Caco-2 (cell line): ENCODE data around the gene PAPPA. TPM values are rescaled to one million over a fixed set of nuclear protein-coding genes. Genes with fewer than 3 reads are reported as not detected.

Experiments used
- BruUV-seq: library from RNA; stranded (reverse); fragments of 400-500 nt; replicated peaks from 2 replicates; lab custom pipeline; 2021; lab: Mats Ljungman, UMichigan
- CTCF ChIA-PET: fragments of 300-600 bp; sonication (Branson Sonifier 250); formaldehyde crosslinking; loops from one replicate; lab custom pipeline; 2022; ENCODE audit warnings: antibody characterized with exemption; lab: Charles Lee
- POLR2A ChIA-PET: fragments of 300-600 bp; sonication (Branson Sonifier 250); formaldehyde crosslinking; loops from one replicate; lab custom pipeline; 2022; ENCODE audit warnings: antibody characterized with exemption; lab: Charles Lee
- DNase-seq, 2 experiments: peaks; one replicate each; pipeline versions ENCODE4 v3.0.0 to v3.0.0-alpha.2; 2020 to 2022
- H3K27me3 ChIP-seq: replicated peaks from 2 replicates; pipeline ENCODE4 v1.6.0; 2011; ENCODE audit warnings: low read length; ENCODE audit not compliant: control insufficient read depth, insufficient read depth
- H3K36me3 ChIP-seq: 2 replicates; pipeline ENCODE4 v1.5.1; 2011; ENCODE audit warnings: low read length; ENCODE audit not compliant: control insufficient read depth, insufficient read depth
- H3K4me1 ChIP-seq: fragments of 250-450 bp; sonication (Bioruptor Pico); 2 replicates; pipeline ENCODE4 v1.5.1; 2020; ENCODE audit warnings: mild to moderate bottlenecking
- H3K4me3 ChIP-seq: 2 replicates; pipeline ENCODE4 v1.5.1; 2011; ENCODE audit warnings: low read depth, mild to moderate bottlenecking, control low read depth, low read length
- H3K9me3 ChIP-seq: fragments of 250-450 bp; sonication (Bioruptor Pico); 2 replicates; pipeline ENCODE4 v1.5.1; 2020; ENCODE audit warnings: mild to moderate bottlenecking, moderate library complexity
- H3K27ac Mint-ChIP-seq: one replicate; pipeline ENCODE4 v1.8.0; 2022; ENCODE audit warnings: mixed read lengths; ENCODE audit not compliant: unreplicated experiment
- H3K27me3 Mint-ChIP-seq: one replicate; pipeline ENCODE4 v1.8.0; 2022; ENCODE audit warnings: mixed read lengths; ENCODE audit not compliant: insufficient read depth, unreplicated experiment
- H3K36me3 Mint-ChIP-seq: one replicate; pipeline ENCODE4 v1.8.0; 2022; ENCODE audit warnings: mild to moderate bottlenecking, mixed read lengths; ENCODE audit not compliant: insufficient read depth, unreplicated experiment
- H3K4me1 Mint-ChIP-seq: one replicate; pipeline ENCODE4 v1.8.0; 2022; ENCODE audit warnings: low read depth, mixed read lengths; ENCODE audit not compliant: unreplicated experiment
- H3K4me3 Mint-ChIP-seq: one replicate; pipeline ENCODE4 v1.8.0; 2022; ENCODE audit warnings: mild to moderate bottlenecking, moderate library complexity, mixed read lengths; ENCODE audit not compliant: unreplicated experiment
- H3K9me3 Mint-ChIP-seq: one replicate; pipeline ENCODE4 v1.8.0; 2022; ENCODE audit warnings: mixed read lengths; ENCODE audit not compliant: unreplicated experiment
- intact Hi-C: fragments of 100-400 bp; cut with micrococcal nuclease; formaldehyde crosslinking; loops from one replicate; pipeline ENCODE4 v1.10.0; 2022; ENCODE audit not compliant: unreplicated experiment
- total RNA-seq: library from RNA; stranded (reverse); gene quantifications from 2 replicates; pipeline ENCODE4 v1.2.3, GENCODE V29; 2022
- TF ChIP-seq, protein P1 (sequence below), 2 experiments: fragments of 200-600 bp in 1 of 2; IDR thresholded peaks; 1 replicate in 1 of 2; 2 replicates in 1 of 2; pipeline versions ENCODE4 v1.5.1 to v1.8.0; 2011 to 2022; ENCODE audit warnings: antibody characterized with exemption in 1 of 2, control low read depth in 1 of 2, inconsistent platforms in 1 of 2, low read depth in 1 of 2, low read length in 1 of 2, mild to moderate bottlenecking in 1 of 2, moderate library complexity in 1 of 2; ENCODE audit not compliant: insufficient read depth in 1 of 2, severe bottlenecking in 1 of 2, unreplicated experiment in 1 of 2

Gene PAPPA
- total RNA-seq, 1 experiment from 2014 or later, result not detected

DNA sequence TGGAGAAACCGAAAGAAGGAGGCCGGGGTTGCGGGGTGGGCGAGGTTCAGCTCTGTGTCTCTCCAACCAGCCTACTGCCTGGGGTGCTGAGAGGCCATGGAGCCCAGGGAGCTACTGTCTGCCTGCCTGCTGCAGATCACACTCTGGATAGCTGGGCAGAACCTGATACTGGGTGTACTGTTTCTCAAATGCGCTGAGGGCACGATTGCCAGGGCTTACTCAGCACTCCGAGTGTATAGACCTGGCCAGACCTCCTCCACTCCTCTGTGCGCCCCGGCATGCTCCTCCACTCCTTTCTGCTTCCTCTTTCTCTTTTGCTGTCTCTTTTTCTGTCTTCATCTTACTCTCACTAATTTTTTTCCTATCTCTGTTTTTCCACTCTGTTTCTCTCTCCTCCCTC lies 215.1 kb downstream of the PAPPA start:
- CTCF ChIA-PET, result interaction anchor here (0.6 kb wide), 1 partner anchor 1250 kb away, joined by 3 read pairs; no protein-coding TSS in a partner anchor
- Histone ChIP-seq H3K4me1 (no peaks in the 10 kb centered on the region), H3K27me3 (no peaks in the 10 kb centered on the region), H3K4me3 (no peak overlapping the region), H3K36me3 (no peaks in the 10 kb centered on the region), H3K9me3 (no peaks in the 10 kb centered on the region)
- H3K4me1 Mint-ChIP-seq, result no peaks in the 10 kb centered on the region
- no peaks in the 10 kb centered on the region for H3K9me3 Mint-ChIP-seq
- POLR2A ChIA-PET, result no interaction called here
- intact Hi-C loops, result loop anchor here (5.0 kb wide), 1 partner anchor 204 kb away; no protein-coding TSS in a partner anchor
- H3K27me3 Mint-ChIP-seq, result no peaks in the 10 kb centered on the region
- H3K36me3 Mint-ChIP-seq, result no peaks in the 10 kb centered on the region
- TF ChIP-seq, protein P1, sequence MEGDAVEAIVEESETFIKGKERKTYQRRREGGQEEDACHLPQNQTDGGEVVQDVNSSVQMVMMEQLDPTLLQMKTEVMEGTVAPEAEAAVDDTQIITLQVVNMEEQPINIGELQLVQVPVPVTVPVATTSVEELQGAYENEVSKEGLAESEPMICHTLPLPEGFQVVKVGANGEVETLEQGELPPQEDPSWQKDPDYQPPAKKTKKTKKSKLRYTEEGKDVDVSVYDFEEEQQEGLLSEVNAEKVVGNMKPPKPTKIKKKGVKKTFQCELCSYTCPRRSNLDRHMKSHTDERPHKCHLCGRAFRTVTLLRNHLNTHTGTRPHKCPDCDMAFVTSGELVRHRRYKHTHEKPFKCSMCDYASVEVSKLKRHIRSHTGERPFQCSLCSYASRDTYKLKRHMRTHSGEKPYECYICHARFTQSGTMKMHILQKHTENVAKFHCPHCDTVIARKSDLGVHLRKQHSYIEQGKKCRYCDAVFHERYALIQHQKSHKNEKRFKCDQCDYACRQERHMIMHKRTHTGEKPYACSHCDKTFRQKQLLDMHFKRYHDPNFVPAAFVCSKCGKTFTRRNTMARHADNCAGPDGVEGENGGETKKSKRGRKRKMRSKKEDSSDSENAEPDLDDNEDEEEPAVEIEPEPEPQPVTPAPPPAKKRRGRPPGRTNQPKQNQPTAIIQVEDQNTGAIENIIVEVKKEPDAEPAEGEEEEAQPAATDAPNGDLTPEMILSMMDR (IDR thresholded peaks at IDR 0.05; ENCODE audit: insufficient read depth in 1 of 2, low read depth in 1 of 2, low read length in 1 of 2, severe bottlenecking in 1 of 2, unreplicated experiment in 1 of 2), result no peak
- no peak overlapping the region for H3K4me3 Mint-ChIP-seq
- no TSS peak for BruUV-seq
- no peak overlapping the region for H3K27ac Mint-ChIP-seq
- DNase-seq, result no peak

DNA sequence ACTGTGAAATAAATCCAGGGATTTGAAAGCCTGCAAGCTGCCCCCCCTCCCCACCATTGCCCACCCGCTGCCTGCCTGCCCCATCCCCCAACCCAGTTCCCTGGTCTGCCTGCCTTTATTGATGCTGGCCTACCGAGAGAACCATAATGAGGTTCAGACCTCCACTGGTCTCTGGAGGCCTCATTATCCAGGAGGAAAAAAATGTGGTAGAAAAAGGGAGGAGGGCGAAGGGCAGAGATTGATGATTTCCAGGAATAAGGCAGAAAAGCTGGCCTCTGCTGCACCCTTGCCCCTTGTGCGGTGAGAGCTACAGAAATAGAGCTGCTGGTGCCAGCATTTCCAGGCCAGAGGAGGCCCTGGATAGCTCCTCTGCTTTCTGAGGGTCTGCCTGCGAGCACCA lies 216.1 kb downstream of the PAPPA start:
- Mint-ChIP-seq H3K36me3 (no peaks in the 10 kb centered on the region), H3K27ac (no peak overlapping the region), H3K4me1 (no peaks in the 10 kb centered on the region), H3K9me3 (no peaks in the 10 kb centered on the region), H3K4me3 (no peak overlapping the region), H3K27me3 (no peaks in the 10 kb centered on the region)
- no peaks in the 10 kb centered on the region for H3K4me1 ChIP-seq
- TF ChIP-seq, protein P1 (IDR thresholded peaks at IDR 0.05; ENCODE audit: insufficient read depth in 1 of 2, low read depth in 1 of 2, low read length in 1 of 2, severe bottlenecking in 1 of 2, unreplicated experiment in 1 of 2), result no peak
- H3K27me3 ChIP-seq, result no peaks in the 10 kb centered on the region
- no peaks in the 10 kb centered on the region for H3K36me3 ChIP-seq
- POLR2A ChIA-PET, result no interaction called here
- no TSS peak for BruUV-seq
- H3K4me3 ChIP-seq, result no peak overlapping the region
- no peak for DNase-seq
- CTCF ChIA-PET, result interaction anchor here (0.6 kb wide), 1 partner anchor 469 kb away, joined by 3 read pairs; no protein-coding TSS in a partner anchor
- no peaks in the 10 kb centered on the region for H3K9me3 ChIP-seq
- intact Hi-C loops, result loop anchor here (5.0 kb wide), 1 partner anchor 203 kb away; no protein-coding TSS in a partner anchor

DNA sequence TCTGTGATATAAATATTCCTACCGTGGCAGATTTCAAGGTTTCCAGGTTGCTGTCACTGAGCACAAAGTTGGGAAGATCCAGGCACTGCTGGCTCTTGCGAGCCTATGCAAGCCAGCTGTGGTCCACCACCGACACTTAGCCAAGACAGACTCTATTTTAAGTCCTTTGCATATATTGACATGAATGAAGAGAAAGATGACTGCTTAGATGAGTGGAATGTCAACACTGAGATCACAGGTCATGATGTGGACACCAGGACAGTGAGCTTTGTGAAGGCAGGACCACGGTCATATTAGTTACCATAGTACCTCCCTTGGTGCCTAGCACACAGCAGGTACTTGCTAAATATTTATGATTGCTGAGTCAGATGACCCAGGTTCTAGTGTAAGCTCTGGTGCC lies 217.0 kb downstream of the PAPPA start:
- DNase-seq, result no peak
- CTCF ChIA-PET, result no interaction called here

More for the DNA sequence above, 217.0 kb downstream of the PAPPA start:
- Histone ChIP-seq H3K9me3 (no peaks in the 10 kb centered on the region), H3K4me1 (no peaks in the 10 kb centered on the region), H3K4me3 (no peak overlapping the region), H3K36me3 (no peaks in the 10 kb centered on the region), H3K27me3 (no peaks in the 10 kb centered on the region)
- TF ChIP-seq, protein P1 (IDR thresholded peaks at IDR 0.05; ENCODE audit: insufficient read depth in 1 of 2, low read depth in 1 of 2, low read length in 1 of 2, severe bottlenecking in 1 of 2, unreplicated experiment in 1 of 2), result no peak
- Mint-ChIP-seq H3K27ac (no peak overlapping the region), H3K4me3 (no peak overlapping the region), H3K4me1 (no peaks in the 10 kb centered on the region), H3K9me3 (no peaks in the 10 kb centered on the region), H3K27me3 (no peaks in the 10 kb centered on the region), H3K36me3 (no peaks in the 10 kb centered on the region)
- no TSS peak for BruUV-seq
- POLR2A ChIA-PET, result no interaction called here
- intact Hi-C loops, result no loop called here
